Stimulated activated CD4-positive, alpha-beta T cell treated with anti-CD3 and anti-CD28 coated beads, Interleukin-2, amount 100 ng/mL, for 48 hours (primary cell): ENCODE data around the gene PLEKHD1.
"Not testable (repeated sequence)": the region's sequence is repeated elsewhere in the genome, so short reads cannot be mapped to it uniquely, and the experiment has no call there.

Experiments
- DNase-seq, 2 donors: peaks; one replicate each; pipeline ENCODE4 v3.0.0-alpha.2; 2020

PLEKHD1 gene

DNA sequence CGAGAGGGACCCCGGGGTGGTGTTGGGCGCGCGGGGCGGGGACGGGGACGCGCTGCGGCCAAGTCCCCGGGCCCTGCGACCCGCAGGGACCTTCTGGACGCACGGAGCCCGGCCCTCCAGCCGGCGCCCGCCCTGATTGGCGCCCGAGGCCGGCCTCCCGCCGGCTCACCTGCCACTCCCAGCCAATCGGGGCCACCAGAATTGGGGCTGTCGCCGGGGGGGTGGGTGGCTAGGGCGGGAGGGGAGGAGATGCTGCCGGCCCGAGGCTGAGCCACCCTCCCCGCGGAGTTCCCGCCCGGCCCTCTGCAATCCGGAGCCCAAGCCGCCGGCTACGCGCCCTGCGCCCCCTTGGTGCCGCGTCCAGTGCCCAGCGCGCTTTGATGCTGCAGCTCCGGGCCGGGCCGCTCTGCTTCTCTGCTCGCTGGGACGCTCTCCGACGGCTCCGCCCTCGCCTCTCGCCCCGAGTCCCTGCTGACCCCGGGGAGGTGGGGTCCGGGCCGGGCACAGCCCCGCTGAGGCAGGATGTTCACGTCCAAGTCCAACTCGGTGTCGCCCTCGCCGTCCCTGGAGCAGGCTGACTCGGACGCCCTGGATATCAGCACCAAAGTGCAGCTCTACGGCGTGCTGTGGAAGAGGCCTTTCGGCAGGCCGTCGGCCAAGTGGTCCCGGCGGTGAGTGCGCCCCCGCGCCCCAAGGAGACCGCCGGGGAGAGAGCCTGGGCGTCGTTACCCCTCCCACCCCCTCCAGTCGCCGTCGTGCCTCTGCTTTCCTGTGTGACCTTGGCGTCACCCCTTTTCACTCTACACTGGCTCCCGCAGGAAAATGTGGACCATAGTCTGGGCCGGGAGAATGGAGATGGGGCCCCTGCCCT is at the start of gene PLEKHD1:
PLEKHD1 (plus strand) TSS at position 285 of the 871 bp plus-strand sequence; CDS start at position 523, 238 bp downstream.
- DNase-seq, result no peak

DNA sequence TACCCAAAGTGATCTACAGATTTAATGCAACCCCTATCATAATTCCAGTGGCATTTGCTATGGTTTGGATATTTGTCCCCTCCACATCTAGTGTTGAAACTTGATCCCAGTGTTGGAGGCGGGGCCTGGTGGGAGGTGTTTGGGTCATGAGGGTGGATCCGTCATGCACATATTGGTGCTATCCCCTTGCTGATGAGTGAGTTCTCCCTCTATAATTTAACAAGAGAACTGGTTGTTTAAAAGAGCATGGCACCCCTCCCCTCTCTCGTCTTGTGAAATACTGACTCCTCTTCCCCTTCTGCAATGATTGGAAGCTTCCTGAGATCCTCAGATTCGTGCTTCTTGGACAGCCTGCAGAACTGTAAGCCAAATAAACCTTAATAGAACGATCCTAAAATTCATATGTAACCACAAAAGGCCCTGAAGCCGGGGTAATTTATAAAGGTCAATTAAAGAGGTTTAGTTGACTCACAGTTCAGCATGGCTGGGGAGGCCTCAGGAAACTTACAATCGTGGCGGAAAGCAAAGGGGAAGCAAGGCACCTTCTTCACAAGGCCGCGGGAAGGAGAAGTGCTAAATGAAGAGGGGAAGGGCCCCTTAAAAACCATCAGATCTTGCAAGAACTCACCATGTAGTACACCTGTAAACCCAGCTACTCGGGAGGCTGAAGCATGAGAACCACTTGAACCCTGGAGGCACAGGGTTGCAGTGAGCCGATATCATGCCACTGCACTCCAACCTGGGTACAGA is 44.8 kb upstream of the PLEKHD1 start:
- DNase-seq, result no peak

DNA sequence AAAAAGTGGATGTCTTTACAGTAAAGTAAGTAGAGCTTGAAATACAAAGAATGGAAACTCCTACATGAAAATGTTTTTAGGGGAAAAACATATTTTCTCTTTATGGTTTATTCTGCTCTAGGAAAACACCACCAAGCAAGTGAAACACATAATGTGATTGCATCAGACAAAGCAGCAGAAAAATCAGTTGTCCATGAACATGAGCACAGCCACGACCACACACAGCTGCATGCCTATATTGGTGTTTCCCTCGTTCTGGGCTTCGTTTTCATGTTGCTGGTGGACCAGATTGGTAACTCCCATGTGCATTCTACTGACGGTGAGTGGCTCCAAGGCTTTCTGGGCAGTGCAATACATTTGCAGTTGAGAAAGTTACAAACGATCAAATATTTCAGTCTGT is 42.6 kb upstream of the PLEKHD1 start:
- no peak for DNase-seq

DNA sequence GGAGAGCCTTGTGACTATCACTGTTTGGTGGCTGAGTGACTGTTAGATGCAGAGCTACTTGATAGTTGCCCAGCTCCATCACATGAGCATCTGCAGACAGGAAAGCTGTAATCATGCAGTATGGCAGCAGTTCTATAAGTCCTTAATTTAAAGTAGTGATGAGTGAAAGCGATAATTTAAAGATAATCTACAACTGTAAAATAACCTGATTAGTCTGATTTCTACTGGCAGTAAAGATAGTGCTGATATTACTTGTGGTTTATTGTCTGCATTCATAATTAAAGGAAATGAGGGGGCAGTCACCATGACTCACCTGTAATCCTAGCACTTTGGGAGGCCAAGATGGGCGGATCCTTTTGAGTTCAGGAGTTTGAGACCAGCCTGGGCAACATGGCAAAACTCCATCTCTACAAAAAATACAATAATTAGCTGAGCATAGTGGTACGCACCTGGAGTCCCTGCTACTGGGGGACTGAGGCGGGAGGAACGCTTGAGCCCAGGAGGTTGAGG is 41.2 kb upstream of the PLEKHD1 start:
- DNase-seq, result no peak

DNA sequence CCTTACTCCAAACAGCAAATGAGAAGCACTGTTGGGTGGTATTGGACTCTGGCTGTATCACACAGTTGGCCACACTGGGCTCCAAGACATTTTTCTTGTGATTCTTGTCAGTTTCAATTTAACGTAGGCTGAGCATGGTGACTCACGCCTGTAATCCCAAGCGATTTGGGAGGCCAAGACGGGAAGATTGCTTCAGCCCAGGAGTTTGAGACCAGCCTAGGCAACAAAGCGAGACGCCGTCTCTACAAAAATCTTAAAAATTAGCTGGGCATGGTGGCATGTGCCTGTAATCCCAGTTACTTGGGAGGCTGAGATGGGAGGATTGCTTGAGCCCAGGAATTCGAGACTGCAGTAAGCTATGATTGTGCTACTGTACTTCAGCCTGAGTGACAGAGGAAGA is 35.3 kb upstream of the PLEKHD1 start:
- DNase-seq, result no peak

DNA sequence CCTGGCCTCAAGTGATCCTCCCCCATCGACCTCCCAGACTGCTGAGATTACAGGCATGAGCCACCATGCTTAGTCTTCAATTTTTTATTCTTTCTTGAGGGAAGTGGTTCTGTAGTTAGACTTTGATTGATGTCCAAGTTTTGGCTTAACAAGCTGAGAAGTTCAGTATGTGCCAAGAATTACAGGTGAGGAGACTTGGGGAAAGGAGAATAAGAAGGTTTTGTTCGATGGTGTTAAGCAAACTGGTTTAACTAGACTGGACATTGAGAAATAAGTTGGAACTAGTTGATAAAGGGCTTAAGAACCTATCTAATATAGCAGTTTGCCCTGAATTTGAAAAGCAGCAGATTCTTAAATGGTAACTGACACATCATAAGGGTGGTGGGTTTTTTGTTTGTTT is 32.6 kb upstream of the PLEKHD1 start:
- DNase-seq, result no peak

DNA sequence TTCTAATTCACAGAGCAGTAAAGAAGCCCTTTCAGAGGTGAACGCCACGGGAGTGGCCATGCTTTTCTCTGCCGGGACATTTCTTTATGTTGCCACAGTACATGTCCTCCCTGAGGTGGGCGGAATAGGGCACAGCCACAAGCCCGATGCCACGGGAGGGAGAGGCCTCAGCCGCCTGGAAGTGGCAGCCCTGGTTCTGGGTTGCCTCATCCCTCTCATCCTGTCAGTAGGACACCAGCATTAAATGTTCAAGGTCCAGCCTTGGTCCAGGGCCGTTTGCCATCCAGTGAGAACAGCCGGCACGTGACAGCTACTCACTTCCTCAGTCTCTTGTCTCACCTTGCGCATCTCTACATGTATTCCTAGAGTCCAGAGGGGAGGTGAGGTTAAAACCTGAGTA is 26.2 kb upstream of the PLEKHD1 start:
- DNase-seq, result no peak

DNA sequence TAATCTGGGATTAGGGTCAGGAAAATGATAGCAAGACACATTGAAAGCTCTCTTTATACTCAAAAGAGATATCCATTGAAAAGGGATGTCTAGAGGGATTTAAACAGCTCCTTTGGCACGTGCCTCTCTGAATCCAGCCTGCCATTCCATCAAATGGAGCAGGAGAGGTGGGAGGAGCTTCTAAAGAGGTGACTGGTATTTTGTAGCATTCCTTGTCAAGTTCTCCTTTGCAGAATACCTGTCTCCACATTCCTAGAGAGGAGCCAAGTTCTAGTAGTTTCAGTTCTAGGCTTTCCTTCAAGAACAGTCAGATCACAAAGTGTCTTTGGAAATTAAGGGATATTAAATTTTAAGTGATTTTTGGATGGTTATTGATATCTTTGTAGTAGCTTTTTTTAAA is 25.4 kb upstream of the PLEKHD1 start:
- no peak for DNase-seq

DNA sequence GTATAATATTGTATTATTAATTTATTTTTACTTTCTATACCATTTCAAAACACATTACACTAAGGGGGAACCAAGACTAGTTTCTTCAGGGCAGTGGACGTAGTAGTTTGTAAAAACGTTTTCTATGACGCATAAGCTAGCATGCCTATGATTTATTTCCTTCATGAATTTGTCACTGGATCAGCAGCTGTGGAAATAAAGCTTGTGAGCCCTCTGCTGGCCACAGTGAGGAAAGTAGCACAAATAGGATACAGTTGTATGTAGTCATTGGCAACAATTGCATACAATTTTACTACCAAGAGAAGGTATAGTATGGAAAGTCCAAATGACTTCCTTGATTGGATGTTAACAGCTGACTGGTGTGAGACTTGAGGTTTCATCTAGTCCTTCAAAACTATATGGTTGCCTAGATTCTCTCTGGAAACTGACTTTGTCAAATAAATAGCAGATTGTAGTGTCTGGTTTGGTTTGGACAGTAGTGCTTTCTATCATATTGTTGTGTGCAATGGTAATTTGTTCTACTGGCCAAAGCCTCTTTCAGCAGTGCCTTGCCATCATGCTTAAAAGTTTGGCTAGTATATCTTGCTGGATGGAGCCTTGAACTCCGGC is 24.3 kb upstream of the PLEKHD1 start:
- DNase-seq, result peak; percentile 17 to 39

DNA sequence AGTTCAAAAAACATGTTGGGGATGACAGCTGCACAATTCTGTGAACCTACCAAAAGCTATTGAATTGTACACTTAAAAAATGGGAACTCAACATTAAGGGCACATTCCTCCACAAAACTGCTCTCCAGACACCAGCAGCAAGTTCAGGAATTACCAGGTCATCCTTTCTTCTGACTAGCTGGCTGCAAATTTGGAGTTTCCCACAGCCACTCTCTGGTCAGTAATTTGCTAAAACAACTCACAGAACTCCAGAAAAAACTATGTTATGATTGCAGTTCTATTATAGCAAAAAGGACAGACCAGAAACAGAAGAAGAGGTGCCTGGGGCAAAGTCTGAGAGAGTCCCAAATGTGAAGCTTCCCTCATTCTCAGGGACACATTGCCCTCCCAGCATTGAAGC is 20.1 kb upstream of the PLEKHD1 start:
- no peak for DNase-seq

DNA sequence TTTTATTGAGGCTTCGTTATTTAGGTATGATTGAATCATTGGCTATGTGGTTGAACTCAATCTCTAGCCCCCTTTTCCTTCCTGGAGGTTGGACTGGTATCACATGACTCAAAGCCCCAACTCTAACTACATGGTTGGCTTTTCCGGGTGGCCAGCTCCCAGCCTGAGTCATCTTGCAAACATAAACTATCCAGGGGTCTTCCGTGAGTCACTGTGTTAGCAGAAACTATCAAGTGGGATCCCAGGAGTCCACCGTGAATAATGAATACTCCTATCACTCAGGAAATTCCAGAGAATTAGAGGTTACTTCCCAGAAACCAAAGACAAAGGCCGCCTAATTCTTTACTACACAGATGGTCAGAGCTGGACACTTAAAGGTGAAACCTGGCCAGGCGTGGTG is 19.7 kb upstream of the PLEKHD1 start:
- DNase-seq, result no peak

DNA sequence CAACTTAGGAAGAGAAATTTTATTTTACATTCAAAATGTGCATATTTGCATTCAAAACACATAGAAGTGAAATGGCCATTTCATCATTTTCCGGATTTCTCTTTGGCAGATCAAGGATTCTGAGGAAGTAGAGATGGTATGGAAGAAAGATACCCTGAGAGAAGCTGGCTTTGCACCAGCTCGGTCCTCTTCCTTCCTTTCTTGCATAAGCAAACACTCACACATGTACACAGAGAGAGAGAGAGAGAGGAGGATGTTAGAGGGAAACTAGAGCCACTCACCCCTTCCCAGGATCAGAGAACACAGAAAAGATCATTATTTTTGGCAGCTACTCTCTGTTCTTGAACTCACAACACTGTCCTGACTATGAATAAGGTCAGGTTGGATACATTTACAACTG is 15.6 kb upstream of the PLEKHD1 start:
- no peak for DNase-seq

DNA sequence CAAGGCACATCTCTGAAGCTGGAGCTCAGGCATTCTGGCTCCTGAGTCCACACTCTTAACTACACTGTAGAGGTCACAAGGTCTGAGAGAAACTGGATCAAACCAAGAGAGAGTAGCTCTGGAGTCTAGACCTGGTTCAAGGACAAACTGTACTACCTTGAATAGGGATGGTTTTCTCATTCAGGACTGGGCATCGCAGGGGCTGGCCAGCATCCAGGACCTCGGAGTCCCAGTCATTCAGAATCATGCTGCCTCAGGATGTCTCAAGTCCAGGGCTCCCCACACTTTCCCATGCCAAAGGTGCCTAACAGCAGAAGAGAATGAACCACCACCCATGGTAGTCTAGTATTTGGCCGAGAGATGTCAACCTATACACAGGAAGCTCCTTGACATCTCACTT is 13.1 kb upstream of the PLEKHD1 start:
- no peak for DNase-seq

DNA sequence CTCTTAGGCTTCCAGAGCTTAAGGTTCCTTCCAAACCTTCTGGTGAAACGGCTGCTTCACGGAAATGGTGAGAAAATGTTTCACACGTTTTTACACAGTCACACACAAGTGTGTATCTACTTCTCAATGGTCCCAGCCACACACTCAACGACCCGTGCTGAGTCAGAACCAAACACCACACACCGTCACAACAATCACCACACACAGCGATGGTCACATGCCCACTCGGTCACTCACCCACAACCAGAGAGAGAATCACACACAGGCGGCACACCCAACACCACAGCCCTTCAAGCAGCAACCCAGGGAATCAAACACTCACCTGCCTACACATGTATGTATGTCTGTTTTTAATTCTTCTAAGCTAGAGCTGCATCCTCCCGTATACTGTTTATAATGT is 12.6 kb upstream of the PLEKHD1 start:
- DNase-seq, result no peak

DNA sequence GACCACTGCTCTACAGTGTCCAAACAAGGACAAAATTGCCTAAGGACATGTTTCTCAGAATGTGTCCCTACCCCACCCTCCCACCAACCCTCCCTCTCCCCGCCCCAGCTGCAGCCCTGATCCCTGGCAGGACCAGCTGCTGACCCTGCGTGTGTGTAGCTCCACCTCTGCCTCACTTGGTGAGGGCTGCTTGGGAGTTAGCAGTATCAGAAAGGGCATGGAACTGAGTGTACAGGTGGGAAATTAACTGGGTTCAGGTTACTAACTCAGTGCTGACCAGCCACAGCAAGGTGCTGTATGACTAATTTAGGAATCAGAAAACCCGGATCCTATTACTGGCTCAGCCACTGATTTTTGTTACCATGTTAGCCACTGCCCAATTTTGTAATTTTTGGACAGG is 11.3 kb upstream of the PLEKHD1 start:
- DNase-seq, result no peak

DNA sequence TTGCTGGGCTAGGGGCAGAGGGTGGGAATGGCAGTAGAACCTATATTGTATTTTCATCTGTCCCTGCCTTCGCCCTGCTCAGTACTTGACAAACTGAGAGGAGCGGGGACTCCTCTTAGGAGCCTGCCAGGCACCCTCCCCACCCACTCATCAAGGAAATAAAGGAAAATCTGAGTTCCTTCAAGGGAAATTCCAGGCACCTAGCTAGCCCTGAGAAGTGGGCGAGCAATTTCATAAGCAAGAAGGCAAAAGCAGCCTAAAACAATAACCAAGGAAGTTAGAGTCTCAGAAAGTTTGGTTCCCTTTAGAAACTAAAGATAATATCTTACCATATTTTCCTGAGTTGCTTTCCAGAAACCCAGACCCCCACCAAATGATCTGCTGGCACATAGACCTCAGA is 10.6 kb upstream of the PLEKHD1 start:
- no peak for DNase-seq

DNA sequence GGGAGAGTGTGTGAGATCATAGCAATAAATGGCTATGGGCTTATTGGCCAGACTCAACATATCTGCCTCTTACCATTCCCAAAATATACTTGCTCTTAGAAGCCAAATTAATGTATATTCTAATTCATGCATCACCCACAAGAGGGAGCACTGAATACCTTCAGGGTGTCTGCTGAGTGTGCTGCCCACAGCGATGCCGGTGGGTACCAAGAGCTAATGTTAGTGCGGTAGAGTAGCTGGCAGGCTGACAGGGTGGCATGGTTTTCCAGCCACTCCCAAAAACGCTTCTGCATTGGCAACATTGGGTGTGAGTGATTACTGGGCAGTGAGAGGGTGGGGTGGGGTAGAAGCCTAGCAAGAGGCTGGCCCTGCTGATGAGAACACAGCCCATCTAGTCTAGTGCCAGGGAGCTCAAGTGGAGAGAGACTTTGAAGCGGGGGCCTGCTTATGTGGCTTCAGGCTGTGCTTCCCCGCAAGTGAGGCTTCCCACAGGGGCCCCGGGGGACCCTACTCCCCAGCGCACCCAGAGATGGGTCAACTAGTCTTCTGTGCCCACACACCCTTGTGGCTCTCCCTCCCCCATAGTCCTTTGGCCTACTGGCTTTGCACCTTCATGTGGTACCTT is 9.2 kb upstream of the PLEKHD1 start:
- DNase-seq, result no peak

DNA sequence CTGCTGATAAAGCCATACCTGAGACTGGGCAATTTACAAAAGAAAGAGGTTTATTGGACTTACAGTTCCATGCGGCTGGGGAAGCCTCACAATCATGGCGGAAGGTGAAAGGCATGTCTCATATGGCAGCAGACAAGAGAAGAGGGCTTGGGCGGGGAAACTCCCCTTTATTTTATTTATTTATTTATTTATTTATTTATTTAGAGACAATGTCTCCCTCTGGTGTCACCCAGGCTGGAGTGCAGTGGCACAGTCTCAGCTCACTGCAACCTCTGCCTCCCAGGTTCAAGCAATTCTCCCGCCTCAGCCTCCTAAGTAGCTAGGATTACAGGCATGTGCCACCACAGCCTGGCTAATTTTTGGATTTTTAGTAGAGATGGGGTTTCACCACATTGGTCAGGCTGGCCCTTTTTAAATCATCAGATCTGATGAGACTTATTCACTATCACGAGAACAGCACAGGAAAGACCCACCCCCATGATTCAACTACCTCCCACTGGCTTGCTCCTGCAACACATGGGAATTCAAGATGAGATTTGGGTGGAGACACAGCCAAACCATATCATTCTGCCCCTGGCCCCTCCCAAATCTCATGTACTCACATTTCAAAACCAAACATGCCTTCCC is 7.6 kb upstream of the PLEKHD1 start:
- DNase-seq, result not testable (repeated sequence)

DNA sequence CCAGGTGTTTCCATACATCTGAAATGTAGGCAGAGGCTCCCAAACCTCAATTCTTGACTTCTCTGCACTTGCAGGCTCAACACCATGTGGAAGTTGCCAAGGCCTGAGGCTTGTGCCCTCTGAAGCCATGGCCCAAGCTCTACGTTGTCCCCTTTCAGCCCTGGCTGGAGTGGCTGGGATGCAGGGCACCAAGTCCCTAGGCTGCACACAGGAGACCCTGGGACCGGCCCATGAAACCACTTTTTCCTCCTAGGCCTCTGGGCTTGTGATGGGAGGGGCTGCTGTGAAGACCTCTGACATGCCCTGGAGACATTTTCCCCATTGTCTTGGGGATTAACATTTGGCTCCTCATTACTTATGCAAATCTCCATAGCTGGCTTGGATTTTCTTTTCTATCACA is 6.5 kb upstream of the PLEKHD1 start:
- DNase-seq, result not testable (repeated sequence)

DNA sequence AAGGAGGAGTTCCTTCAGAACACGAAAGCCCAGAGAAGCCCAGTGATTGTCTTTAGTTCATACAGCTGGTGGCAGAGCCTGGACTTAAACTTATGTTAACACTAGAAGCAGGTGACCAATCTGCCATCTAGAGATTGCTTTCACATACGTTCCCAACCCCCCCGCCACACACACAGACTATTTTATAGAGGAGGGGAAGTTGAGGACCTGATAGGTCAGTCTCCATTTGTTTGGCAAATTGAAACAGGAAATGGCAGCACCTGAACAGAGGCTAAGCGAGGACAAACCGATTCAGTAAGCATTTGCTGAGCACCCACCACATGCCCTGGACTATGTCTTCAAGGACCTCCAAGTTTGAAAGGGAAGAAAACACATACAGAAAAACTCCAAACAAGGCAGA is 4.8 kb upstream of the PLEKHD1 start:
- DNase-seq, result no peak

DNA sequence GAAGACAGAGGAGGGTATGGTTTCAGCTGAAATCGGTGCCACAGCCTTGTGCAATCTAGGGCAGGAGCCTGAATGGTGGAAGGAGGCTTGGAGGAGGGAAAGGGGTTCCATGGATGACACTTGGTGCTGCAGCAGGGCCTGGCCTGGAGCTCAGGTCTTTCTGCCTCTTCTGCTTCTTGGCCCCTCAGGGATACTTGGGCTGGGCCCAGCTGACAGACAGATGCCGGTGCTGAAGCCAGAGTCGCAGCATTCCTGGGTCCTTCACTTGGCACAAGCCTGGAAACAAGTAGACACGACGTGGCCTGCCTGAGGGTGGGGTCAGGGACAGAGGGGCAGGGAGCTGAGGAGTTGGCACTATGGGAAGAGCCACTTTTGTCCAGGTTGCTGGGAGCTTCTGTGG is 4.4 kb upstream of the PLEKHD1 start:
- DNase-seq, result no peak

DNA sequence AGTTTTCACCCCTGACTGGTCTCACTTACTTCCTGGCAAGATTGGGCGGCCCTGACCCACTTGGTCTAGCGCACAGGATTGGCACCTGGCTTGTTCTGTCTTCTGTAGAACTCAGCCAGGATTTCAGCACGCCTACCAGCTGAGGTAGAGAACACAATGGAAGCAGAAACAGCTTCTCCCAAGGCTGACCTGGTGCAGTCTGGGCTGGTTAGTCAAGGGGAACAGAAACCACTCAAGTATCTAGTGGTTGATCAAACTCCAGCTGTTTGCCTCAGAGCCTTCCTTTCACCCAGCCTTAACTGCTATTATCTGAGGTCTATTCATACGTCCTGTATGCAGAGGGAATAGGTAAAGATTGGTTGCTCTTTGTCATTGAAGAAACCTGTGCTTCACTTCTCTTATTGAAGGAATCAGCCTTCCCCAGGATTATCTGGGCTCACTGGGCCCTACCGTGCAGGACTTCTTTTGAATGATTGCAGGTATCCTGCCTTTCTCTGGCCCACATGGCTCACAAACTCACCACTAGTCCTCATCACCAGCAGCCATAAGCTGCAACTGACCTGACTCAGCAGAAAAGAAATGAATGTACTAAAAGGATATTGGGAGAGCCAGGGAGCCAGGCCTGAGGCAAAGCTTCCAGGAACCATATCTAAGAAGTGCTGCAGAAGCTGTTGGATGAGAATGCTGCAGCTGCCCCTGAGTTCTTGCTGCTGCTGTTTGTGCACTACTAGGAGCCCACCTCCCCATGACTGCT is 2.5 kb upstream of the PLEKHD1 start:
- no peak for DNase-seq
